ENCODE data around the gene TMPRSS11D. TPM values are rescaled to one million over a fixed set of nuclear protein-coding genes. Genes with fewer than 3 reads are reported as not detected.

TMPRSS11D gene
- total and polyA plus RNA-seq, 2 of the 8 experiments (the other 6 are each of a cell fraction or from before 2014, with no cell fraction given), result not detected

DNA sequence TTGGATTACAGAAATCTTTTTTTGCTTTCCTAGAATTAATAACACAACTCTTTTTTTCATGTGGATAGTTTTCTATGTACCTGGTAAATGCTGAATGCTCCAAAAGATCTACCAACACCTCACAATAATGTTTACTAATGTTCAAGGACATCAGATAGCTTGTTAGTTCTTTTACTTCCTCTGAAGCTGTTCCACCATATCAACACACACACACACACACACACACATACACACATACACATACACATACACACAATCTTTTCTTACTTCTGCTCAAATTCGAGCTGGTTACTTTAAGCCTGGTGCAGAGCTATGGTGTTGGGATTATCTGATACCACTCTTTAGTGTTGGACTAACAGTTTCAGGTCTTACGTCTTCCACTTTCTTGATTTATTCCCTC lies 28.3 kb upstream of the TMPRSS11D start:
- no peak overlapping the region for H3K14ac ChIP-seq (ENCODE audit: insufficient read length)
- H4K20me1 ChIP-seq (replicated peaks in 1 of 2; ENCODE audit: control insufficient read depth in 1 of 2, insufficient read depth in 2 of 2, low read length in 2 of 2), result no peaks in the 10 kb centered on the region
- H3K9ac ChIP-seq (replicated peaks in 1 of 4; ENCODE audit: extremely low read depth in 1 of 4, low read depth in 3 of 4, low read length in 3 of 4), result no peak overlapping the region
- H3K23ac ChIP-seq (ENCODE audit: insufficient read length), result no peak overlapping the region
- DNase-seq (ENCODE audit: low read depth in 1 of 2, low spot score in 2 of 2), result no peak
- no peak overlapping the region for H3K4me2 ChIP-seq (ENCODE audit: insufficient read depth in 1 of 2, low read depth in 2 of 2, low read length in 2 of 2)
- H3K18ac ChIP-seq (ENCODE audit: extremely low read depth, low read length), result no peak overlapping the region
- H3K36me3 ChIP-seq (ENCODE audit: control insufficient read depth in 2 of 4, insufficient read depth in 4 of 4, low read length in 3 of 4), result no peaks in the 10 kb centered on the region
- no peak overlapping the region for H3K4ac ChIP-seq (replicated peaks; ENCODE audit: insufficient read length, low read depth, low read length)
- no peak overlapping the region for H4K5ac ChIP-seq (ENCODE audit: insufficient read length, low read depth, low read length)
- no peak overlapping the region for H3K27ac ChIP-seq (ENCODE audit: low read depth, low read length)
- no peak overlapping the region for H2BK20ac ChIP-seq (ENCODE audit: low read length)
- no peaks in the 10 kb centered on the region for H3K27me3 ChIP-seq (replicated peaks in 1 of 4; ENCODE audit: control insufficient read depth in 3 of 4, extremely low read depth in 1 of 4, insufficient read depth in 3 of 4, low read length in 3 of 4)
- H2BK15ac ChIP-seq (ENCODE audit: low read length), result no peak overlapping the region
- no peaks in the 10 kb centered on the region for H3K79me2 ChIP-seq (ENCODE audit: control insufficient read depth in 1 of 2, insufficient read depth in 2 of 2, low read length in 2 of 2)
- H2AFZ ChIP-seq (ENCODE audit: low read length), result no peak overlapping the region
- no peak overlapping the region for H2BK5ac ChIP-seq (ENCODE audit: low read depth, low read length)
- TF ChIP-seq GABPA (IDR thresholded peaks at IDR 0.05; ENCODE audit: borderline replicate concordance, insufficient read depth, low read length) (no peak), POU5F1 (IDR thresholded peaks at IDR 0.05; ENCODE audit: low read depth, low read length) (no peak), CBX5 (IDR thresholded peaks at IDR 0.05; ENCODE audit: low read depth, low read length) (no peak), CEBPB (IDR thresholded peaks at IDR 0.05; ENCODE audit: low read depth, low read length) (no peak), EZH2 (IDR thresholded peaks at IDR 0.05; ENCODE audit: low read depth, low read length, severe bottlenecking) (no peak), SIX5 (IDR thresholded peaks at IDR 0.05; ENCODE audit: low read depth, low read length) (no peak), KDM1A (IDR thresholded peaks at IDR 0.05; ENCODE audit: borderline replicate concordance, low read length) (no peak)
- no peak overlapping the region for H4K8ac ChIP-seq (ENCODE audit: extremely low read depth, insufficient read depth, low read length)
- 90% methylated on average over 2 of the region's 2 CpGs; no CpG with 5 or more reads in 1 of the 2 experiments for WGBS, 2 experiments (ENCODE audit: extremely low coverage in 1 of 2, insufficient coverage in 1 of 2, insufficient read length in 1 of 2, insufficient replicate concordance in 2 of 2, low coverage in 1 of 2, low lambda C conversion rate in 2 of 2, missing lambda C conversion rate in 1 of 2)
- FAIRE-seq, result no peak
- no peak overlapping the region for H2AK5ac ChIP-seq (ENCODE audit: low read depth, low read length)
- H2BK120ac ChIP-seq (replicated peaks; ENCODE audit: low read depth, low read length), result no peak overlapping the region
- H2BK12ac ChIP-seq (ENCODE audit: low read depth, low read length), result no peak overlapping the region
- no peak overlapping the region for H3K56ac ChIP-seq (replicated peaks; ENCODE audit: insufficient read length, low read depth, low read length)
- H3K4me1 ChIP-seq (replicated peaks in 1 of 4; ENCODE audit: control insufficient read depth in 3 of 4, insufficient read depth in 4 of 4, low read length in 3 of 4), result no peaks in the 10 kb centered on the region
- no peaks in the 10 kb centered on the region for H3K9me3 ChIP-seq (ENCODE audit: insufficient read depth in 2 of 2, low read depth in 1 of 2, low read length in 1 of 2)
- no peaks in the 10 kb centered on the region for H3K79me1 ChIP-seq (ENCODE audit: low read depth, low read length)
- no peak overlapping the region for H3K4me3 ChIP-seq (ENCODE audit: extremely low read depth in 1 of 4, insufficient read depth in 2 of 4, low read depth in 3 of 4, low read length in 4 of 4)
- no peaks in the 10 kb centered on the region for H3K23me2 ChIP-seq (ENCODE audit: low read depth, low read length)
- ChIA-PET POLR2A (ENCODE audit: partially characterized antibody) (no interaction called here), CTCF (ENCODE audit: partially characterized antibody) (interaction anchor here (0.5 to 5.2 kb wide), 15 partner anchors 14 to 263 kb away, joined by 3 to 56 read pairs (median 7); no protein-coding TSS in a partner anchor)
- no peak overlapping the region for H4K91ac ChIP-seq (replicated peaks; ENCODE audit: insufficient read length, low read length)
